IMR-90 (cell line): ENCODE results near the gene ARPC2. TPM values are rescaled to one million over a fixed set of nuclear protein-coding genes. Genes with fewer than 3 reads are reported as not detected.

Source experiments
- ATAC-seq: fragments of 200-7000 bp; cut with Tn5 transposase; 2 replicates; pipeline ENCODE4 v1.9.1; 2020; ENCODE audit warnings: low read depth, mild to moderate bottlenecking, moderate library complexity
- BruUV-seq: library from RNA; stranded (reverse); fragments of 400-500 nt; replicated peaks from 2 replicates; lab custom pipeline; 2021; lab: Mats Ljungman, UMichigan
- CTCF ChIA-PET: fragments of 300-600 bp; formaldehyde crosslinking; extraction: SDS; loops from one replicate; lab custom pipeline; 2021; ENCODE audit warnings: antibody characterized with exemption; lab: Yijun Ruan, JAX
- POLR2A ChIA-PET: fragments of 300-600 bp; sonication (Branson Sonifier 250); formaldehyde crosslinking; loops from one replicate; lab custom pipeline; 2022; ENCODE audit warnings: antibody characterized with exemption; ENCODE audit not compliant: unreplicated experiment; lab: Charles Lee
- DNase-seq: peaks from one replicate; pipeline ENCODE4 v3.0.0; 2013
- H2AFZ ChIP-seq: replicated peaks from 2 replicates; pipeline ENCODE3; 2013; ENCODE audit warnings: low read length, mild to moderate bottlenecking; ENCODE audit not compliant: poor library complexity
- H2AK5ac ChIP-seq: 2 replicates; pipeline ENCODE4 v1.6.1; 2013; ENCODE audit warnings: low read depth, low read length, inconsistent platforms
- H2AK9ac ChIP-seq: replicated peaks from 2 replicates; pipeline ENCODE3; 2013; ENCODE audit warnings: mild to moderate bottlenecking, low read depth, low read length, moderate library complexity; ENCODE audit not compliant: poor library complexity
- H2BK120ac ChIP-seq: 2 replicates; pipeline ENCODE4 v1.6.1; 2013; ENCODE audit warnings: low read depth, low read length, inconsistent platforms
- H2BK15ac ChIP-seq: 3 replicates; pipeline ENCODE4 v1.6.1; 2013; ENCODE audit warnings: low read depth, low read length, inconsistent platforms
- H2BK20ac ChIP-seq: 2 replicates; pipeline ENCODE4 v1.6.1; 2013; ENCODE audit warnings: low read depth, mild to moderate bottlenecking, inconsistent platforms, low read length, moderate library complexity
- H2BK5ac ChIP-seq: 2 replicates; pipeline ENCODE4 v1.6.1; 2013; ENCODE audit warnings: mild to moderate bottlenecking, low read depth, low read length, inconsistent platforms; ENCODE audit not compliant: poor library complexity, severe bottlenecking
- H3K14ac ChIP-seq: replicated peaks from 2 replicates; pipeline ENCODE4 v1.6.1; 2013; ENCODE audit warnings: low read depth, low read length, inconsistent platforms
- H3K18ac ChIP-seq: 2 replicates; pipeline ENCODE4 v1.6.1; 2013; ENCODE audit warnings: low read depth, low read length, control low read depth
- H3K23ac ChIP-seq: 2 replicates; pipeline ENCODE4 v1.6.1; 2013; ENCODE audit warnings: low read depth, low read length, inconsistent platforms
- H3K27ac ChIP-seq: 2 replicates; pipeline ENCODE4 v1.5.1; 2013; ENCODE audit warnings: mild to moderate bottlenecking, control low read depth, low read length; ENCODE audit not compliant: insufficient read depth
- H3K27me3 ChIP-seq: 2 replicates; pipeline ENCODE4 v1.6.1; 2013; ENCODE audit warnings: low read length; ENCODE audit not compliant: control insufficient read depth, insufficient read depth
- H3K36me3 ChIP-seq: 2 replicates; pipeline ENCODE4 v1.6.1; 2013; ENCODE audit warnings: low read length, mixed read lengths; ENCODE audit not compliant: control insufficient read depth, insufficient read depth
- H3K4ac ChIP-seq: 2 replicates; pipeline ENCODE4 v1.6.1; 2013; ENCODE audit warnings: low read depth, low read length, inconsistent platforms
- H3K4me1 ChIP-seq: 2 replicates; pipeline ENCODE4 v1.6.1; 2013; ENCODE audit warnings: low read length, mixed read lengths; ENCODE audit not compliant: control insufficient read depth, insufficient read depth
- H3K4me2 ChIP-seq: 2 replicates; pipeline ENCODE4 v1.6.1; 2013; ENCODE audit warnings: low read depth, mild to moderate bottlenecking, control low read depth, low read length, moderate library complexity
- H3K4me3 ChIP-seq: 2 replicates; pipeline ENCODE4 v1.5.1; 2013; ENCODE audit warnings: low read depth, mild to moderate bottlenecking, control low read depth, low read length, moderate library complexity; ENCODE audit not compliant: insufficient read depth
- H3K56ac ChIP-seq: 2 replicates; pipeline ENCODE4 v1.6.1; 2013; ENCODE audit warnings: low read length, inconsistent platforms; ENCODE audit not compliant: insufficient read depth; ENCODE audit errors: extremely low read depth
- H3K79me1 ChIP-seq, 2 experiments: 2 replicates each; pipeline ENCODE4 v1.6.1; 2013; ENCODE audit warnings: low read length in 2 of 2, inconsistent platforms in 1 of 2, low read depth in 1 of 2
- H3K9ac ChIP-seq: 2 replicates; pipeline ENCODE4 v1.6.1; 2013; ENCODE audit warnings: low read depth, low read length, control low read depth
- H3K9me1 ChIP-seq: 2 replicates; pipeline ENCODE4 v1.6.1; 2013; ENCODE audit warnings: low read length, inconsistent platforms; ENCODE audit not compliant: insufficient read depth
- H3K9me3 ChIP-seq: 2 replicates; pipeline ENCODE4 v1.6.1; 2013; ENCODE audit warnings: low read length; ENCODE audit not compliant: control insufficient read depth, insufficient read depth
- H4K20me1 ChIP-seq: 2 replicates; pipeline ENCODE4 v1.6.1; 2013; ENCODE audit warnings: low read length, inconsistent platforms; ENCODE audit not compliant: insufficient read depth
- H4K5ac ChIP-seq: 2 replicates; pipeline ENCODE4 v1.6.1; 2013; ENCODE audit warnings: mild to moderate bottlenecking, low read depth, low read length, control low read depth
- H4K8ac ChIP-seq, 2 experiments: 2 replicates each; pipeline ENCODE4 v1.6.1; 2013; ENCODE audit warnings: low read depth in 2 of 2, low read length in 2 of 2, control low read depth in 1 of 2, inconsistent platforms in 1 of 2
- H4K91ac ChIP-seq: 2 replicates; pipeline ENCODE4 v1.6.1; 2013; ENCODE audit warnings: low read depth, low read length, inconsistent platforms; ENCODE audit not compliant: insufficient read depth
- MAZ ChIP-seq: IDR thresholded peaks from 2 replicates; pipeline ENCODE4 v1.6.1; 2012; ENCODE audit warnings: low read depth, mild to moderate bottlenecking, low read length, improper control_type of control experiment, moderate library complexity, borderline replicate concordance
- NFE2L2 ChIP-seq: fragments of 150-350 bp; IDR thresholded peaks from 2 replicates; pipeline ENCODE4 v1.6.1; 2016; ENCODE audit warnings: low read depth, mild to moderate bottlenecking, low read length
- POLR2A ChIP-seq: IDR thresholded peaks from 2 replicates; pipeline ENCODE4 v1.6.1; 2012; ENCODE audit warnings: mild to moderate bottlenecking, low read depth, low read length
- USF2 ChIP-seq: fragments of 150-350 bp; IDR thresholded peaks from 2 replicates; pipeline ENCODE4 v1.6.1; 2017; ENCODE audit warnings: mild to moderate bottlenecking, antibody characterized with exemption, low read length, low read depth
- WGBS, 2 experiments: methylation state at CpG; one replicate each; pipeline versions ENCODE4 v1.1.5 to v1.1.7; 2013; ENCODE audit warnings: missing lambda C conversion rate in 2 of 2; ENCODE audit not compliant: insufficient read length in 1 of 2; ENCODE audit errors: extremely low coverage in 2 of 2; 5-methylcytosine and 5-hydroxymethylcytosine counted together
- dilution Hi-C: fragments of 300-500 bp; cut with HindIII; formaldehyde crosslinking; loops from one replicate; pipeline ENCODE4 v1.14.3; 2018; ENCODE audit warnings: low sequenced_read_pairs; ENCODE audit not compliant: unreplicated experiment
- in situ Hi-C: fragments of 300-500 bp; cut with MboI; formaldehyde crosslinking; loops from 3 replicates; pipeline ENCODE4 v1.14.3; 2019; ENCODE audit warnings: low sequenced_read_pairs, inconsistent platforms, mixed read lengths
- intact Hi-C: fragments of 100-400 bp; cut with micrococcal nuclease; formaldehyde crosslinking; loops from 2 replicates; pipeline ENCODE4 v1.10.0; 2022
- polyA plus RNA-seq, 3 experiments: library from polyadenylated mRNA; depleted of rRNA; stranded (reverse); fragments of >200 nt; gene quantifications; 2 replicates each; pipeline ENCODE4 v1.2.3, GENCODE V29; 2012; ENCODE audit warnings: low replicate concordance in 1 of 3
- total RNA-seq: library from RNA; depleted of rRNA; stranded (reverse); fragments of >200 nt; gene quantifications from 2 replicates; pipeline ENCODE4 v1.2.3, GENCODE V29; 2012

The ARPC2 gene
- total and polyA plus RNA-seq, 2 of the 4 experiments (the other 2 are of a cell fraction), result 561 to 635 TPM

GRCh38 chr2:218233543-218233942, 16.6 kb downstream of the ARPC2 start (continued):
- TF ChIP-seq USF2 (no peak), MAZ (no peak), POLR2A (no peak), NFE2L2 (no peak)

- ChIA-PET POLR2A (no interaction called here), CTCF (no interaction called here)
- Histone ChIP-seq H3K79me1 (peaks cover 42 to 57% of the 10 kb centered on the region in 2 experiments), H2AK5ac (no peak overlapping the region), H3K27ac (no peak overlapping the region), H3K4ac (no peak overlapping the region), H3K27me3 (no peaks in the 10 kb centered on the region), H4K91ac (no peak overlapping the region), H3K4me1 (peaks cover 5% of the 10 kb centered on the region; the same call in 1 of the 2 replicates), H3K9me1 (peaks cover 5% of the 10 kb centered on the region), H2BK5ac (no peak overlapping the region), H4K5ac (no peak overlapping the region), H2BK20ac (no peak overlapping the region), H3K14ac (no peak overlapping the region), H3K56ac (no peak overlapping the region), H3K4me2 (no peak overlapping the region), H2BK120ac (no peak overlapping the region), H3K23ac (no peak overlapping the region), H3K18ac (no peak overlapping the region), H2BK15ac (no peak overlapping the region), H3K36me3 (peaks cover 75% of the 10 kb centered on the region), H4K8ac (no peak overlapping the region), H2AFZ (no peak overlapping the region), H2AK9ac (no peak overlapping the region), H4K20me1 (peaks cover 6% of the 10 kb centered on the region; the same call in 1 of the 2 replicates), H3K4me3 (no peak overlapping the region), H3K9me3 (no peaks in the 10 kb centered on the region), H3K9ac (no peak overlapping the region)
- intact Hi-C loops, result no loop called here
- BruUV-seq, result TSS peak; percentile 5
- ATAC-seq (no peak), DNase-seq (no peak)
- TF ChIP-seq POLR2A (0 out of 2 replicates have a peak, but pooled peaks have one; percentile 17), USF2 (no peak)
- in situ Hi-C loops, result no loop called here
- dilution Hi-C loops, result no loop called here
- no CpG with 5 or more reads among the region's 3 CpGs for WGBS, 2 experiments
Observed at GRCh38 chr2:218234521-218234920, 17.5 kb downstream of the ARPC2 start.
